Liver (tissue), 3 donors: ENCODE measurements around the gene ABCA9.

ENCODE experiments used
- FOXA1 ChIP-seq: IDR thresholded peaks from 2 replicates; pipeline ENCODE4 v1.6.1; 2016; ENCODE audit warnings: antibody characterized with exemption
- GABPA ChIP-seq, 2 donors: IDR thresholded peaks in 1 of 2; conservative IDR thresholded peaks in 1 of 2; 2 replicates each; pipeline ENCODE4 v1.6.1; 2016; ENCODE audit warnings: antibody characterized with exemption in 2 of 2, mild to moderate bottlenecking in 1 of 2, moderate library complexity in 1 of 2
- HNF4G ChIP-seq: IDR thresholded peaks from 2 replicates; pipeline ENCODE4 v1.6.1; 2016; ENCODE audit warnings: antibody characterized with exemption
- JUND ChIP-seq, 2 donors: IDR thresholded peaks; 2 replicates each; pipeline ENCODE4 v1.6.1; 2016; ENCODE audit warnings: antibody characterized with exemption in 2 of 2
- RAD21 ChIP-seq, 2 donors: IDR thresholded peaks; 2 replicates each; pipeline ENCODE4 v1.6.1; 2016; ENCODE audit warnings: antibody characterized with exemption in 2 of 2, mild to moderate bottlenecking in 2 of 2
- RXRA ChIP-seq, 2 donors: IDR thresholded peaks; 2 replicates each; pipeline ENCODE4 v1.6.1; 2017 to 2018; ENCODE audit warnings: antibody characterized with exemption in 2 of 2, mild to moderate bottlenecking in 1 of 2
- SP1 ChIP-seq: IDR thresholded peaks from 2 replicates; pipeline ENCODE4 v1.6.1; 2018; ENCODE audit warnings: antibody characterized with exemption, mild to moderate bottlenecking
- TAF1 ChIP-seq: conservative IDR thresholded peaks from 2 replicates; pipeline ENCODE4 v1.6.1; 2016; ENCODE audit warnings: antibody characterized with exemption, mild to moderate bottlenecking
- TF ChIP-seq, protein P1 (sequence below): fragments of 150-350 bp; IDR thresholded peaks from 2 replicates; pipeline ENCODE4 v1.5.1; 2017; ENCODE audit warnings: improper control_type of control experiment, low read depth, low read length; ENCODE audit not compliant: missing input control
- TF ChIP-seq, protein P2 (sequence below): IDR thresholded peaks from 2 replicates; pipeline ENCODE4 v1.6.1; 2016; ENCODE audit warnings: antibody characterized with exemption
- TF ChIP-seq, protein P3 (sequence below): IDR thresholded peaks from 2 replicates; pipeline ENCODE4 v1.6.1; 2016; ENCODE audit warnings: antibody characterized with exemption, mild to moderate bottlenecking
- TF ChIP-seq, protein P4 (sequence below): IDR thresholded peaks from 2 replicates; pipeline ENCODE4 v1.6.1; 2016; ENCODE audit warnings: antibody characterized with exemption
- donor health status: healthy.
- donor health status: healthy.

DNA sequence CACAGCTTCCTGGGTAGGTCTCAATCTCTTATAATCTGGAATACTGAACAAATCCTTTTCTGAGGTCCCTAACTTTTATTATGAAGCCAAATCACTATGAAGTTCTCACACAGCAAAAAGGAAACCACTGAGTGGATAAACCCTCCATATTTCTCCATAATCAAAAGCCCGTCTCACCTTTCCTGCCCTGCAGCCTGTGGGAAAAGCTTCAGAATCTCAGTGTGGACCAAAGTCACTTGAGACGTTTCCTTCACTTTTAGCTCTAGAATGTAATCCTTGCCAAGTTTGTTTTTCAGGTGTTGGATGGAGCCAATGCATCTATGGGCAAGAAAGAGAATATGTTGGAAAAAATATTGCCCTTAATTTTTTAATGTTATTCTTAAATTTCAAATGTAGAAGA lies 22.0 kb upstream of the ABCA9 start:
- TF ChIP-seq FOXA1 (no peak), RAD21 (IDR thresholded peaks at IDR 0.05) (no peak), GABPA (IDR thresholded peaks at IDR 0.05 in 1 of 2, conservative IDR thresholded peaks at IDR 0.05 in 1 of 2) (no peak), RXRA (IDR thresholded peaks at IDR 0.05) (no peak), HNF4G (no peak), TAF1 (no peak), JUND (IDR thresholded peaks at IDR 0.05) (no peak), SP1 (no peak)
- TF ChIP-seq, protein P1, sequence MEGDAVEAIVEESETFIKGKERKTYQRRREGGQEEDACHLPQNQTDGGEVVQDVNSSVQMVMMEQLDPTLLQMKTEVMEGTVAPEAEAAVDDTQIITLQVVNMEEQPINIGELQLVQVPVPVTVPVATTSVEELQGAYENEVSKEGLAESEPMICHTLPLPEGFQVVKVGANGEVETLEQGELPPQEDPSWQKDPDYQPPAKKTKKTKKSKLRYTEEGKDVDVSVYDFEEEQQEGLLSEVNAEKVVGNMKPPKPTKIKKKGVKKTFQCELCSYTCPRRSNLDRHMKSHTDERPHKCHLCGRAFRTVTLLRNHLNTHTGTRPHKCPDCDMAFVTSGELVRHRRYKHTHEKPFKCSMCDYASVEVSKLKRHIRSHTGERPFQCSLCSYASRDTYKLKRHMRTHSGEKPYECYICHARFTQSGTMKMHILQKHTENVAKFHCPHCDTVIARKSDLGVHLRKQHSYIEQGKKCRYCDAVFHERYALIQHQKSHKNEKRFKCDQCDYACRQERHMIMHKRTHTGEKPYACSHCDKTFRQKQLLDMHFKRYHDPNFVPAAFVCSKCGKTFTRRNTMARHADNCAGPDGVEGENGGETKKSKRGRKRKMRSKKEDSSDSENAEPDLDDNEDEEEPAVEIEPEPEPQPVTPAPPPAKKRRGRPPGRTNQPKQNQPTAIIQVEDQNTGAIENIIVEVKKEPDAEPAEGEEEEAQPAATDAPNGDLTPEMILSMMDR: no peak
- TF ChIP-seq, protein P2, sequence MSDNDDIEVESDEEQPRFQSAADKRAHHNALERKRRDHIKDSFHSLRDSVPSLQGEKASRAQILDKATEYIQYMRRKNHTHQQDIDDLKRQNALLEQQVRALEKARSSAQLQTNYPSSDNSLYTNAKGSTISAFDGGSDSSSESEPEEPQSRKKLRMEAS: no peak
- TF ChIP-seq, protein P3, sequence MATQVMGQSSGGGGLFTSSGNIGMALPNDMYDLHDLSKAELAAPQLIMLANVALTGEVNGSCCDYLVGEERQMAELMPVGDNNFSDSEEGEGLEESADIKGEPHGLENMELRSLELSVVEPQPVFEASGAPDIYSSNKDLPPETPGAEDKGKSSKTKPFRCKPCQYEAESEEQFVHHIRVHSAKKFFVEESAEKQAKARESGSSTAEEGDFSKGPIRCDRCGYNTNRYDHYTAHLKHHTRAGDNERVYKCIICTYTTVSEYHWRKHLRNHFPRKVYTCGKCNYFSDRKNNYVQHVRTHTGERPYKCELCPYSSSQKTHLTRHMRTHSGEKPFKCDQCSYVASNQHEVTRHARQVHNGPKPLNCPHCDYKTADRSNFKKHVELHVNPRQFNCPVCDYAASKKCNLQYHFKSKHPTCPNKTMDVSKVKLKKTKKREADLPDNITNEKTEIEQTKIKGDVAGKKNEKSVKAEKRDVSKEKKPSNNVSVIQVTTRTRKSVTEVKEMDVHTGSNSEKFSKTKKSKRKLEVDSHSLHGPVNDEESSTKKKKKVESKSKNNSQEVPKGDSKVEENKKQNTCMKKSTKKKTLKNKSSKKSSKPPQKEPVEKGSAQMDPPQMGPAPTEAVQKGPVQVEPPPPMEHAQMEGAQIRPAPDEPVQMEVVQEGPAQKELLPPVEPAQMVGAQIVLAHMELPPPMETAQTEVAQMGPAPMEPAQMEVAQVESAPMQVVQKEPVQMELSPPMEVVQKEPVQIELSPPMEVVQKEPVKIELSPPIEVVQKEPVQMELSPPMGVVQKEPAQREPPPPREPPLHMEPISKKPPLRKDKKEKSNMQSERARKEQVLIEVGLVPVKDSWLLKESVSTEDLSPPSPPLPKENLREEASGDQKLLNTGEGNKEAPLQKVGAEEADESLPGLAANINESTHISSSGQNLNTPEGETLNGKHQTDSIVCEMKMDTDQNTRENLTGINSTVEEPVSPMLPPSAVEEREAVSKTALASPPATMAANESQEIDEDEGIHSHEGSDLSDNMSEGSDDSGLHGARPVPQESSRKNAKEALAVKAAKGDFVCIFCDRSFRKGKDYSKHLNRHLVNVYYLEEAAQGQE: no peak
- TF ChIP-seq, protein P4, sequence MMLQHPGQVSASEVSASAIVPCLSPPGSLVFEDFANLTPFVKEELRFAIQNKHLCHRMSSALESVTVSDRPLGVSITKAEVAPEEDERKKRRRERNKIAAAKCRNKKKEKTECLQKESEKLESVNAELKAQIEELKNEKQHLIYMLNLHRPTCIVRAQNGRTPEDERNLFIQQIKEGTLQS: no peak
